CD8-positive, alpha-beta memory T cell (primary cell): ENCODE results near the gene SLC6A16. TPM values are rescaled to one million over a fixed set of nuclear protein-coding genes. Genes with fewer than 3 reads are reported as not detected.
"Not testable (repeated sequence)": the region's sequence is repeated elsewhere in the genome, so short reads cannot be mapped to it uniquely, and the experiment has no call there.

Experiments
- CTCF ChIA-PET: fragments of 350-600 bp; sonication (Branson Sonifier 250); formaldehyde crosslinking; loops from one replicate; lab custom pipeline; 2021; ENCODE audit warnings: antibody characterized with exemption; lab: Charles Lee
- POLR2A ChIA-PET: fragments of 350-600 bp; sonication (Branson Sonifier 250); formaldehyde crosslinking; loops from one replicate; lab custom pipeline; 2021; ENCODE audit warnings: antibody characterized with exemption; lab: Charles Lee
- DNase-seq, 5 donors: peaks; one replicate each; pipeline versions ENCODE4 v3.0.0 to v3.0.0-alpha.2; 2020 to 2022; ENCODE audit warnings: mixed read lengths in 1 of 5
- H3K27ac ChIP-seq: one replicate; pipeline ENCODE4 v1.7.0; 2013; ENCODE audit warnings: low read depth, mild to moderate bottlenecking, low read length, moderate library complexity
- H3K27me3 ChIP-seq: 2 replicates; pipeline ENCODE4 v1.7.0; 2013; ENCODE audit warnings: low read length, mild to moderate bottlenecking; ENCODE audit not compliant: insufficient read depth, poor library complexity, severe bottlenecking
- H3K36me3 ChIP-seq: 2 replicates; pipeline ENCODE4 v1.7.0; 2013; ENCODE audit warnings: mild to moderate bottlenecking, low read length, moderate library complexity; ENCODE audit not compliant: insufficient read depth
- H3K4me1 ChIP-seq: 2 replicates; pipeline ENCODE4 v1.7.0; 2013; ENCODE audit warnings: mild to moderate bottlenecking, low read length, moderate library complexity; ENCODE audit not compliant: insufficient read depth
- H3K4me3 ChIP-seq: 2 replicates; pipeline ENCODE4 v1.7.0; 2013; ENCODE audit warnings: mild to moderate bottlenecking, low read length
- H3K9me3 ChIP-seq: 2 replicates; pipeline ENCODE4 v1.7.0; 2013; ENCODE audit warnings: mild to moderate bottlenecking, low read length
- H3K27ac Mint-ChIP-seq, 8 donors: one replicate each; pipeline ENCODE4 v1.8.0; 2020 to 2021; ENCODE audit warnings: mixed read lengths in 8 of 8, mild to moderate bottlenecking in 6 of 8, inconsistent platforms in 3 of 8, moderate library complexity in 3 of 8
- H3K27me3 Mint-ChIP-seq, 2 donors: one replicate each; pipeline ENCODE4 v1.8.0; 2020 to 2021; ENCODE audit warnings: mixed read lengths in 2 of 2, mild to moderate bottlenecking in 1 of 2, moderate library complexity in 1 of 2
- H3K36me3 Mint-ChIP-seq, 3 donors: one replicate each; pipeline ENCODE4 v1.8.0; 2020 to 2021; ENCODE audit warnings: mixed read lengths in 3 of 3, inconsistent platforms in 1 of 3, mild to moderate bottlenecking in 1 of 3
- H3K4me1 Mint-ChIP-seq, 3 donors: one replicate each; pipeline ENCODE4 v1.8.0; 2020 to 2021; ENCODE audit warnings: mixed read lengths in 3 of 3, inconsistent platforms in 1 of 3, mild to moderate bottlenecking in 1 of 3
- H3K4me3 Mint-ChIP-seq, 7 donors: one replicate each; pipeline ENCODE4 v1.8.0; 2020 to 2021; ENCODE audit warnings: mixed read lengths in 7 of 7, mild to moderate bottlenecking in 6 of 7, moderate library complexity in 4 of 7, inconsistent platforms in 2 of 7
- H3K9me3 Mint-ChIP-seq, 5 donors: one replicate each; pipeline ENCODE4 v1.8.0; 2020 to 2022; ENCODE audit warnings: mixed read lengths in 5 of 5, mild to moderate bottlenecking in 3 of 5, moderate library complexity in 2 of 5, inconsistent platforms in 1 of 5
- polyA plus RNA-seq: library from polyadenylated mRNA; unstranded; fragments of 300-500 nt; fragmentation: Illumina TruSeq; gene quantifications from one replicate; pipeline ENCODE4 v1.2.3, GENCODE V29; 2021
- total RNA-seq, 2 experiments: library from RNA; stranded (reverse); gene quantifications; one replicate each; pipeline ENCODE4 v1.2.3, GENCODE V29; 2021

SLC6A16 gene
- total and polyA plus RNA-seq, 3 experiments from 2014 or later = 1.1 to 1.7 (median 1.2) TPM

- Mint-ChIP-seq H3K4me1 (peaks cover 57 to 78% (median 78%) of the 10 kb centered on the region in 3 donors), H3K36me3 (peaks cover 6 to 44% (median 17%) of the 10 kb centered on the region in 3 donors), H3K9me3 (no peaks in the 10 kb centered on the region), H3K4me3 (peak overlapping the region in 6 of 7 donors; percentile 5 to 75 (median 30)), H3K27me3 (peaks cover 0 to 3% of the 10 kb centered on the region in 2 donors), H3K27ac (peak overlapping the region; percentile 52 to 88 (median 78))
- Histone ChIP-seq H3K4me3 (peak overlapping the region; percentile 21), H3K36me3 (peaks cover 5% of the 10 kb centered on the region), H3K27me3 (no peaks in the 10 kb centered on the region), H3K27ac (no peak overlapping the region), H3K9me3 (no peaks in the 10 kb centered on the region), H3K4me1 (peaks cover 61% of the 10 kb centered on the region)
- DNase-seq = peak; percentile 33 to 71 (median 49)
- ChIA-PET POLR2A (no interaction called here), CTCF (interaction anchor here (1.0 to 1.5 kb wide), 3 partner anchors 27 to 142 kb away, joined by 3 to 4 read pairs (median 3); partner anchors contain the start of gene FLT3LG)
Observed at GRCh38 chr19:49331616-49332055, 6.6 kb upstream of the SLC6A16 start.

- CTCF ChIA-PET = interaction anchor here (1.0 to 1.5 kb wide), 3 partner anchors 27 to 143 kb away, joined by 3 to 4 read pairs (median 3); partner anchors contain the start of gene FLT3LG
- peaks cover 56% of the 10 kb centered on the region for H3K4me1 ChIP-seq
- H3K9me3 Mint-ChIP-seq, H3K27me3 ChIP-seq, POLR2A ChIA-PET, H3K36me3 ChIP-seq, DNase-seq, H3K4me3 ChIP-seq, H3K27me3 Mint-ChIP-seq, H3K9me3 ChIP-seq, H3K27ac ChIP-seq: not testable (repeated sequence)
- Mint-ChIP-seq H3K4me1 (peaks cover 54 to 74% (median 74%) of the 10 kb centered on the region in 3 donors), H3K4me3 (peak overlapping the region in 3 of 7 donors; percentile 16 to 75 (median 26)), H3K36me3 (peaks cover 6 to 45% (median 17%) of the 10 kb centered on the region in 3 donors), H3K27ac (peak overlapping the region in 7 of 8 donors; percentile 63 to 88 (median 75))
Observed at GRCh38 chr19:49331187-49331586, 6.2 kb upstream of the SLC6A16 start.

- Mint-ChIP-seq H3K27ac (no peak overlapping the region), H3K4me1 (peaks cover 38 to 56% (median 54%) of the 10 kb centered on the region in 3 donors), H3K9me3 (no peaks in the 10 kb centered on the region), H3K36me3 (peaks cover 6 to 40% (median 20%) of the 10 kb centered on the region in 3 donors), H3K4me3 (no peak overlapping the region), H3K27me3 (no peaks in the 10 kb centered on the region)
- Histone ChIP-seq H3K4me1 (peaks cover 38% of the 10 kb centered on the region), H3K4me3 (no peak overlapping the region), H3K9me3 (no peaks in the 10 kb centered on the region), H3K36me3 (peaks cover 5% of the 10 kb centered on the region), H3K27ac (no peak overlapping the region), H3K27me3 (no peaks in the 10 kb centered on the region)
- POLR2A ChIA-PET = no interaction called here
- CTCF ChIA-PET = interaction anchor here (1.3 to 2.7 kb wide), 2 partner anchors 27 to 40 kb away, joined by 3 to 9 read pairs; no protein-coding TSS in a partner anchor
- DNase-seq = no peak
Observed at GRCh38 chr19:49328741-49329140, 3.8 kb upstream of the SLC6A16 start.

GRCh38 chr19:49327878-49328544 is 3.0 kb upstream of the SLC6A16 start:
- no peaks in the 10 kb centered on the region for H3K9me3 Mint-ChIP-seq
- ChIA-PET CTCF (interaction anchor here (0.7 to 2.7 kb wide), 3 partner anchors 12 to 27 kb away, joined by 4 to 9 read pairs (median 4); no protein-coding TSS in a partner anchor), POLR2A (no interaction called here)
- Histone ChIP-seq H3K36me3 (peaks cover 5% of the 10 kb centered on the region), H3K4me1 (peaks cover 30% of the 10 kb centered on the region), H3K27ac (no peak overlapping the region), H3K27me3 (no peaks in the 10 kb centered on the region), H3K4me3 (no peak overlapping the region), H3K9me3 (no peaks in the 10 kb centered on the region)
- peak overlapping the region in 7 of 8 donors; percentile 0 to 81 (median 42) for H3K27ac Mint-ChIP-seq
- DNase-seq = peak in 3 of 5 donors; percentile 17 to 25 (median 23)
- H3K4me3 Mint-ChIP-seq = no peak overlapping the region
- H3K27me3 Mint-ChIP-seq = no peaks in the 10 kb centered on the region
- peaks cover 34 to 53% (median 49%) of the 10 kb centered on the region in 3 donors for H3K4me1 Mint-ChIP-seq
- peaks cover 6 to 42% (median 20%) of the 10 kb centered on the region in 3 donors for H3K36me3 Mint-ChIP-seq

- no peaks in the 10 kb centered on the region for H3K9me3 ChIP-seq
- Mint-ChIP-seq H3K27ac (no peak overlapping the region), H3K4me1 (peaks cover 23 to 35% (median 31%) of the 10 kb centered on the region in 3 donors), H3K9me3 (peaks cover 0 to 2% (median 0%) of the 10 kb centered on the region in 5 donors), H3K4me3 (no peak overlapping the region), H3K36me3 (peaks cover 10 to 45% (median 23%) of the 10 kb centered on the region in 3 donors), H3K27me3 (no peaks in the 10 kb centered on the region)
- CTCF ChIA-PET = no interaction called here
- H3K27me3 ChIP-seq = no peaks in the 10 kb centered on the region
- no peak overlapping the region for H3K4me3 ChIP-seq
- H3K36me3 ChIP-seq = peaks cover 5% of the 10 kb centered on the region
- H3K4me1 ChIP-seq = peaks cover 13% of the 10 kb centered on the region
- H3K27ac ChIP-seq = no peak overlapping the region
- DNase-seq = no peak
- POLR2A ChIA-PET = interaction anchor here (0.7 kb wide), 1 partner anchor 579 kb away, joined by 4 read pairs; the partner anchor contains the start of gene IZUMO1
Observed at GRCh38 chr19:49326165-49326704, 1.2 kb upstream of the SLC6A16 start.

- H3K27ac Mint-ChIP-seq, H3K36me3 ChIP-seq, H3K4me3 Mint-ChIP-seq, H3K27ac ChIP-seq, DNase-seq, H3K9me3 Mint-ChIP-seq, H3K4me3 ChIP-seq, H3K4me1 ChIP-seq, H3K27me3 Mint-ChIP-seq, H3K9me3 ChIP-seq, H3K27me3 ChIP-seq, CTCF ChIA-PET: not testable (repeated sequence)
- POLR2A ChIA-PET = interaction anchor here (0.7 kb wide), 1 partner anchor 579 kb away, joined by 4 read pairs; the partner anchor contains the start of gene IZUMO1
- peaks cover 19 to 31% (median 27%) of the 10 kb centered on the region in 3 donors for H3K4me1 Mint-ChIP-seq
- H3K36me3 Mint-ChIP-seq = peaks cover 11 to 43% (median 23%) of the 10 kb centered on the region in 3 donors
Observed at GRCh38 chr19:49325756-49326155, 765 bp upstream of the SLC6A16 start.

GRCh38 chr19:49318296-49318695 is 6.7 kb downstream of the SLC6A16 start:
- H3K9me3 ChIP-seq = peaks cover 4% of the 10 kb centered on the region
- peaks cover 11 to 14% (median 12%) of the 10 kb centered on the region in 5 donors for H3K9me3 Mint-ChIP-seq
- CTCF ChIA-PET = interaction anchor here (1.4 kb wide), 1 partner anchor 22 kb away, joined by 3 read pairs; no protein-coding TSS in a partner anchor
- no peak overlapping the region for H3K27ac ChIP-seq
- peaks cover 8 to 10% (median 8%) of the 10 kb centered on the region in 3 donors for H3K4me1 Mint-ChIP-seq
- no peaks in the 10 kb centered on the region for H3K27me3 ChIP-seq
- H3K36me3 Mint-ChIP-seq = peaks cover 10 to 46% (median 43%) of the 10 kb centered on the region in 3 donors
- no peak overlapping the region for H3K27ac Mint-ChIP-seq
- no peaks in the 10 kb centered on the region for H3K27me3 Mint-ChIP-seq
- POLR2A ChIA-PET = interaction anchor here (0.6 kb wide), 1 partner anchor 479 kb away, joined by 3 read pairs; no protein-coding TSS in a partner anchor
- no peak overlapping the region for H3K4me3 Mint-ChIP-seq
- H3K36me3 ChIP-seq = no peaks in the 10 kb centered on the region
- no peaks in the 10 kb centered on the region for H3K4me1 ChIP-seq
- no peak overlapping the region for H3K4me3 ChIP-seq
- no peak for DNase-seq
